GM19043 (cell line): ENCODE measurements around the gene BAX.

ENCODE experiments used
- ATAC-seq: cut with Tn5 transposase; IDR thresholded peaks from one replicate; pipeline ENCODE4 v1.9.1; 2021; ENCODE audit warnings: low read depth; ENCODE audit not compliant: unreplicated experiment

The BAX gene

DNA sequence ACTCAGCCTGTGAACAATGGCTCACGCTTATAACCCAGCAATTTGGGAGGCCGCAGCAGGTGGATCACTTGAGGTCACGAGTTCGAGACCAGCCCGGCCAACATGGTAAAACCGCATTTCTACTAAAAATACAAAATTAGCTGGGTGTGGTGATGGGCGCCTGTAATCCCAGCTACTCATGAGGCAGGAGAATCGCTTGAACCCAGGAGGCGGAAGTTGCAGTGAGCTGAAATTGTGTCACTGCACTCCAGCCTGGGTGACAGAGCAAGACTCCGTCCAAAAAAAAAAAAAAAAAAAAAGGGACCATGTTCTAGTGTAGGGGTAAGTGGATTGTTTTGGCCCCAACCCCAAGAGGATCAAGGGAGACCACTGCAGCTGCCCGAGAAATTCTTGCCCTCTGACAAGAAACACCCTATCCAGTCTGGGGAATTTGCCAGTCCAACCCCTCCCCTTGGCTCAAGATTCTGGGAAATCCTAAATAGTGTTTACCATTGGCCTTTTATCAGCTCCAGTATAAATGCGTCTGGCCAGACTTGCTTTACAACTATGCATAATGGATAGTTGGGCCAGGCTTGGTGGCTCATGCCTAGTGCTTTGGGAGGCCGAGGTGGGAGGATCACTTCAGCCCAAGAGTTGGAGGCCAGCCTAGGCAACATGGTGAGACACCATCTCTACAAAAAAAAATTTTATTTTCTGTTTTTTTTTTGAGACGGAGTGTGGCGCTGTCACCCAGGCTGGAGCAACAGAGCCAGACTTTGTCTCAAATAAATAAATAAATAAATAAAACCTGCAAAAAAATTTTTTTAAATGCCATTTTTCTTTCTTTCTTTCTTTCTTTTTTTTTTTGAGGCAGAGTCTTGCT is 26.3 kb upstream of the BAX start:
- ATAC-seq = no peak

DNA sequence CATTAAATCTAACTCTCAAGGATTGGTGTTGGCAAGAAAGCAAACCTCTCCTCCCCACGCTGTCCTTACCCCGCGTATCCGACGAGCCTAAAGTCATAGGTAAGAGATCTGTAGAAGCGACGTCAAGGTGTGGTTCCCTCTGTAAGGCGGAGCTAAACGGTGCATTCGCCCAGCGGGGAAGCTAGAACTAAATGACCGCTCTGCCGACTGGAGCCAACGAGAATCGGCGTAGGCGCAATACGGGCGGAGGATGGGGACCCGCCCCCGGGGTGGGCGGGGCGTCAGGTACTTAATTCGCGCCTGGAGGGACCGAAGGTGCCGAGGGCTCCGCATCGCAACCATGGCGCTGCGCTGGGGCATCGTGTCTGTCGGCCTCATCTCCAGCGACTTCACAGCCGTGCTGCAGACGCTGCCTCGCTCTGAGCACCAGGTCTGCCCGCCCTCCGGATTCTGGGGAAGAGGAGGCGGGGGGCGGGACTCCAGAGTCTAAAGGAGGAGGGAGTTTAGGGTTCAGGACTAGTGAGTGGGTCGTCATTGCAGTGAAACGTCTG is 21.2 kb upstream of the BAX start, which contains the start of gene DHDH:
Gene DHDH (plus strand): TSS at position 318 of the 551 bp plus-strand sequence. CDS start 23 bp downstream, at position 341.
- no peak for ATAC-seq

DNA sequence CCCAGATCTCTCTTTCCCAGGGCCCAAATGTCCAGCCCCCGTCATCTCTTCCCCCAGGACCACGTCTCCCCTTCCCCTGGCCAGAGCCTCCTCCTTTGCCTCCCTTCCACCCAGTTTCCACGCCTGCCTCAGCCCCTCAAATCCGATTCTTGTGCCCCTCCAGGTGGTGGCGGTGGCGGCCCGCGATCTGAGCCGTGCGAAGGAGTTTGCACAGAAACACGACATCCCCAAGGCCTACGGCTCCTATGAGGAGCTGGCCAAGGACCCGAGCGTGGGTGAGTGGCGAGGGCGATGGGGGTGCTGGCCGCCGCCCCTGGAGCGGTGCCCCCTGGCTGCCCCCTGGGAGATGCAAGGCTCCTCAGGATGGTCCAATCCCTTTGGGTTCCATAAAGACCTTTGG is 19.8 kb upstream of the BAX start:
- no peak for ATAC-seq

DNA sequence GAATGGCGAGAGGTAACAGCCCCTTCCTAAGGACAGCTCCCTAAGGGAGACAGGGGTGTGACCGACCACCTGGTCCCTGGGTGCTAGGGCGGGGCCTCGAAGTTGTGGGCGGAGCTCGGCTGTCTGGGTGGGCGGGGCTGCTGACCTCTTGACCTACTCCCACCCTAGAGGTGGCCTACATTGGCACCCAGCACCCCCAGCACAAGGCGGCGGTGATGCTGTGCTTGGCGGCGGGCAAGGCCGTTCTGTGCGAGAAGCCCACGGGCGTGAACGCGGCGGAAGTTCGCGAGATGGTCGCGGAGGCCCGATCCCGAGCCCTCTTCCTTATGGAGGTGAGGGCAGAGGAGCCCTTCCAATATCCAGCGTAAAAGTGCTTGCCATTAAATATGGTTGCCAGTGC is 18.8 kb upstream of the BAX start:
- no peak for ATAC-seq

DNA sequence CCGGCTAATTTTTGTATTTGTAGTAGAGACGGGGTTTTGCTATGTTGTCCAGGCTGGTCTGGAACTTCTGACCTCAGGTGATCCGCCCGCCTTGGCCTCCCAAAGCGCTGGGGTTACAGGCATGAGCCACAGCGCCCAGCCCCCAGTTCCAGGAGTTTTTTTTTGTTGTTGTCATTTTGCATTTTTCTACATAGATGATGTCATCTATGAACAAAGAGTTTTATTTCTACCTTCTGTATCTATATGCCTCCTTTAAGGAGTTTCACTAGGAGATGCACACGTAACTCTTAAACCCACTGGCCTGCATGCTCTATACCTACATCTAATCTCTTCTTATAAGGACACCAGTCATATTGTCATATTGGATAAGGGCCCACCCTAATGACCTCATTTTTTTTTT is 16.4 kb upstream of the BAX start:
- ATAC-seq = no peak

DNA sequence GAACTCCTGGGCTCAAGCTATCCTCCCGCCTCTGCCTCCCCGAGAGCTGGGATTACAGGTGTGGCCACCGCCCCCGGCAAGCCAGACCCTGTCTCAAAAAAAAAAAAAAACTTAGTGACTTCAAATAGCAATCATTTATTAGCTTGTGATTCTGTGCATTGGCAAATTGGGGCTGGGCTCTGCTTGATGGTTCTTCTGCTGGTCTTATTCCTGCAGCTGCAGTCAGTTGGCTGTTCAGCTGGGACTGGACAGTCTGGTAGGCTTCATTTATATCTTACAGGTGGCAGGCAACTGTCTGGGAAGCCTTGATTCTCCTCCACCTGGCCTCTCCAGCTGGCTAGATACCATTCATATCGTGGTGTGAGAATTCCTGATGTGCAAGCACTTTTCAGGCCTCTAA is 13.8 kb upstream of the BAX start:
- ATAC-seq = no peak

DNA sequence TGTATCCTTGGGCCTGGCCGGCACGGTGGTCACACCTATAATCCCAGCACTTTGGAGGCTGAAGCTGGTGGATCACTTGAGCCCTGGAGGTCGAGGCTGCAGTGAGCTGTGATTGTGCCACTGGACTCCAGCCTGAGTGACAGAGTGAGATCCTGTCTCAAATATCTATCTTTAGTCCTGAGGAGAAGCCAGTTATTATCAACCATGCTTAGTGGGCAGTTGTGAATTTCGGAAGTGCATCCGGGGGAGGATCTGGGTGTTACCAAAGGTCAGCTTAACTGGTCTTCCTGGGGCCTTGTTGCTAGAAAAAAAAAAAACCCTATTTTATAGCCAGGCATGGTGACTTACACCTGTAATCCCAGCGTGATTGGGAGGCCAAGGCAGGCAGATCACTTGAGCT is 11.6 kb upstream of the BAX start:
- no peak for ATAC-seq

DNA sequence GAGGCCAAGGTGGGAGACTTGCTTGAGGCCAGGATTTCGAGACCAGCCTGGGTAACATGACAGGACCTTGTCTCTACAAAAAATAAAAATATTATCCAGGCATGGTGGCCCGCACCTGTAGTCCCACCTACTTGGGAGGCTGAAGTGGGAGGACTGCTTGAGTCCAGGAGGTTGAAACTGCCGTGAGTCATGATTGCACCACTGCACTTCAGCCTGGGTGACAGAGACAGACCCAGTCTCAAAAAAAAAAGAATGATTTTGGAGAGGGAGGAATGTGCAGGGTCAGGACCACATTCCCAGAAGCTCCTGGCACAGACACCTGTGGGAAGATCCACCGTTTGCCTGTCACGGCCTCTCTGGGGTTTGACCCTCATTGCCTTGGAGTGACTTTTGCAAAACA is 9.3 kb upstream of the BAX start:
- ATAC-seq = no peak

DNA sequence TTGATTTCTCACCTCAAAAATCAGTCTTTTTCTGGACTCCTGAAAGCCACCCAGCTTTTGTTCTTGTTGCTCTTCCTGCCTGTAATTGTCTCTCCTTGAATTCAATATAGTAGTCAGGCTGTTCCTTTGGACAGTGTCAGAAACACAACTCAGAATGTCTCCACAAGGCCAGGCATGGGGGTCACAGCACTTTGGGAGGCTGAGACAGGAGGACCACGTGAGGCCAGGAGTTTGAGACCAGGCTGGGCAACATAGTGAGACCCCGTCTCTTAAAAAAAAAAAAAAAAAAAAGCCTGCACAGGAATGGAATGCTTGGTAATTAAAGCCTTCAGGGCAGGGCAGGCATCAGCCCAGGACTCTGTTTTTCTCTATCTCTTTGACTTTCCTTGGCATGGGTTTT is 8.9 kb upstream of the BAX start:
- ATAC-seq = no peak

DNA sequence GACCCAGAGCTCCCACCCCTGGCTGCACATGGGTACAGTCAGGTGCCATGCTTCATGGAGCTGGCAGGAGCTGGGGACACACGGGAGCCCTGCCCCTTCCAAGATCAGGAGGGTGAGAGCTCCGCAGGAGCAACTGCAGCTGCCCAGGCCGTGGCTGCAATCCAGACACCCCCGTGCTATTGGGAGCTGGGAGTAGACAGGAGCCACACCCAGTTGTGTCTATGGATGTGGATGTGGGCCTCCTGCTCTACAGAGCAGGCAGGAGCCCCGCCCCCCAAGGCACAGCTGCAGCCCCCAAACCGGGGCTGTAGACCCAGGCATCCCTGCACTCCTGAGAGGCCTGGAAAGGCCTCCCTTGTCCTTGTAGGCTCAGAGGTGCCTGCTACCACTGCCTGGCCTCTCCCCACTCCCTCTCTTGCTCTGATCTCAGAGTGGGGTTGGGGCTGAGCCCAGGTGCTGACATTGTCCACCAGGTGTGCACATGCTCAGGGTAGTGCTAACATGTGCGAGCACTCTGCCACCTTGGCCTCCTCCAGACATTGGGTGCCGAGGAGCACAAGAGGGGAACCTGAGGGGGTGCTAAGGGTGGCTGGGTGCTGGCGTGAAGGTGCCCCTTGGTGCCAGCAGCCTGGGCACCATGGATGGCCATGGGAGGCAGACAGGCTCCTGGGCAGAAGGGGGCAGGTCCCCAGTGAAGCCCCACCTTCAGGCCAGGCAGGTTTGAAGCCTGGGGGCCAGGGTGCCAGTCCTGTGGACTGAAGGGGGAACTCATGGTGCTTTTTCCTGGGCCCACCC is 8.0 kb upstream of the BAX start:
- ATAC-seq = no peak

DNA sequence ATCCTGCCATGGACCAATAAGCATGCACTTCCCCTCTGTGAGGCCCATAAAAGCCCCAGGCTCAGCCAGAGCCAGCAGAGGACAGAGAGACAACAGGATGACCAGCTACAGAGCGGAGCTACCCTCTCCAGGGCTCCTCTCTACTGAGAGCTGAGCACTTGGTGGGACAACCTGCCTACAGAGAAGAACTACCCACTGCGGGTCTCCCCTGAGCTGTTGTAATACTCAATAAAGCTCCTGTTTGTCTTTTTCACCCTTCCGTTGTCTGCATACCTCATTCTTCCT is 7.5 kb upstream of the BAX start:
- no peak for ATAC-seq

DNA sequence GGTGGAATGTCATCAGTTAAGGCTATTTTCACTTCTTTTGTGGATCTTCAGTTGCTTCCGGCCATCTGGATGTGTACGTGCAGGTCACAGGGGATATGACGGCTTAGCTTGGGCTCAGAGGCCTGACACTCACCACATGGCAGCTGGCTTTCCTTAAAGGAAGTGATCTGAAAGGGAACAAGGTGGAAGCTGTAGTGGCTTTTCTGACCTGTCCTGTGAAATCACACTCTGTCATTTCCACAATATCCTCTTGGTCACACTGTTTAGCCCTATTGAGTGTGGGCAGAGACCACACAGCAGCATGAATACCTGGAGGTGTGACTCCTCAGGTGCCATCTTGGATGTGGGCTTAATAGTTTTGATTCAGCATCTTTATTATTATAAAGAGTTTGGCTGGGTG is 4.5 kb upstream of the BAX start:
- ATAC-seq = no peak

DNA sequence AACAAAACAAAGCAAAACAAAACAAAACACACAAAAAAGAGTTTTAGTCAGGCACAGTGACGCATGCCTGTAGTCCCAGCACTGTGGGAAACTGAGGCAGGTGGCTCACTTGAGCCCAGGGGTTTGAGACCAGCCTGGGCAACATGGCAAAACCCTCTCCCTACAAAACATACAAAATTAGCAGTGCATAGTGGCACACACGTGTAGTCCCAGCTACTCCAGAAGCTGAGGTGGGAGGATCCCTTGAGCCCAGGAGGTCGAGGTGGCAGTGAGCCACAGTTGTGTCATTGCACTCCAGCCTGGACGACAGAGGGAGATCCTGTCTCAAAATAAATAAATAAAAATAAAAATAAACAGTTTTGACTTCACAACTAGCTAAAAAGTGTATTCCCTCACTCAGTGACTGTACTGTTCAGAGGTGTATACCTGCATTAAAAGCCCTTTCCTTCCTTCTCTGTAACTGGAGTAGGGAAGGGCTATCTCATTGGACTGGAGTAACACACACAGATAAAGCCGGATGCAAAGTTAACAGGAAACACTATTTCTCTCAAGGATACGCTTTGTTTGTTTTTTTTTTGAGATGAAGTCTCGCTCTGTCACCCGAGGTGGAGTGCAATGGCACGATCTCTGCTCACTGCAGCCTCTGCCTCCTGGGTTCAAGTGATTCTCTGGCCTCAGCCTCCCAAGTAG is 3.7 kb upstream of the BAX start:
- no peak for ATAC-seq

DNA sequence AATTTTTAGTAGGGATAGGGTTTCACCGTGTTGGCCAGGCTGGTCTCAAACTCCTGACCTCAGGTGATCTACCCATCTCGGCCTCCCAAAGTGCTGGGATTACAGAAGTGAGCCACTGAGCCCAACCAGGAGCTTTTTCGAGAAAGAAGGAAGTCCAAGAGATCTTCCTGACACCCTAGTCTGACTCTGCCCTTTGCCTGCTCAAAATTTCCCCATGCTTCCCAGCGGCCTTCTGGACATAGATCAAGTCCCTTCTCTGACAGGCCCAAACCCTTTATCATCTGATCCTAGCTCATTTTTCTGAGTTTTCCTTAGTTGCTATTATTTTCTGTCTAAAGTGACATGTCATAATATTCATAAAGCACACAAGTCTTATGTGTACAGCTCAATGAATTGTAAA is 1.5 kb upstream of the BAX start:
- ATAC-seq = no peak

DNA sequence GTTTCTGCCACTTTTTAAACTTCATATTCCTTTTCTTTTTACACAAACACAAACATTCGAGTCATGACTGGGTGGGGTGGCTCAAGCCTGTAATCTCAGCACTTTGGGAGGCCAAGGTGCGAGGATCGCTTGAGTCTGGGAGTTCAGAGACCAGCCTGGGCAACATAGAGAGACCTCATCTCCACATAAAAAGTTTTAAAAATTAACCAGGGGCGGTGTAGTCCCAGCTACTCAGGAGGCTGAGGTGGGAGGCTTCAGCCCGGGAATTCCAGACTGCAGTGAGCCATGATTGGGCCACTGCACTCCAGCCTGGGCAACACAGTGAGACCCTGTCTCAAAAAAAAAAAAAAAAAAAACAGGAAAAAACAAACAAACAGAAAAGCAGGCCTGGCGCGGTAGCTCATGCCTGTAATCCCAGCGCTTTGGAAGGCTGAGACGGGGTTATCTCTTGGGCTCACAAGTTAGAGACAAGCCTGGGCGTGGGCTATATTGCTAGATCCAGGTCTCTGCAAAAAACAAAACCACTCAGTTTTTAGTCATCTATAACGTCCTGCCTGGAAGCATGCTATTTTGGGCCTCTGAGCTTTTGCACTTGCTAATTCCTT is 583 bp upstream of the BAX start:
- no peak for ATAC-seq

DNA sequence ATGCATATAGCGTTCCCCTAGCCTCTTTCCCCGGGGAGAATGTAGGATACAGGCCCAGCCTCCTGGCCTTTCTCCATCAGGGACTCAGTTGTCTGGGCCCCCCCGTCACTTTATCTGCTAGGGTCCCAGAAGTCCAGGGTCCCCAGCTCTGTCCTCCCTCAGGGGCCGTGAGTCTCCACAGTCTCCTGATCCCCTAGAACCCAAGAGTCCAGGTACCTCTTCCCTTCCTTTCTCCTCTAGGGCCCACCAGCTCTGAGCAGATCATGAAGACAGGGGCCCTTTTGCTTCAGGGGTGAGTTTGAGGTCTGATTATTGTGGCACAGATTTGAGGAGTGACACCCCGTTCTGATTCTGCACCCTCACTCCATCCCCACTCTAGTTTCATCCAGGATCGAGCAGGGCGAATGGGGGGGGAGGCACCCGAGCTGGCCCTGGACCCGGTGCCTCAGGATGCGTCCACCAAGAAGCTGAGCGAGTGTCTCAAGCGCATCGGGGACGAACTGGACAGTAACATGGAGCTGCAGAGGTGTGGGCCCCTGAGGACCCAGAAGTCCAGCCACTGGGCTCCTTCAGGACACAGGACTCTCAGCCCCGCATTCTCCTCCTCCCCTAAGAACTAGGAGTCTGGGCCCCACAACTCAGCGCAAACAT is 758 bp downstream of the BAX start:
- ATAC-seq = no peak

DNA sequence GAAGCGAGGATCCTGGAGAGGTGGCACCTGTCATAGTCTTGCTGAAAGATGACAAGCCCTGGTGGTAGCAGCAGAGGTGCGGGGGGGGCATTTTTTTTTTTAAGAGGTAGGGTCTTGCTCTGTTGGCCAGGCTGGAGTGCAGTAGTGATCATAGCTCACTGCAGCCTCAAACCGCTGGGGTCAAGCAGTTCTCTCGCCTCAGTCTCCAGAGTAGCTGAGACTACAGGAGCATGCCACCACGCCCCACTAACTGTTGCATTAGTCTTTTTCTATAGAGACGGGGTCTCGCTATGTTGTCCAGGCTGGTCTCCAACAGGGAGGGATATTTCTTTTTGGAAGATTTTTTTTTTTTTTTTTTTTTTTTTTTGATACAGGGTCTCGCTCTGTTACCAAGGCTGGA is 3.3 kb downstream of the BAX start:
- no peak for ATAC-seq

DNA sequence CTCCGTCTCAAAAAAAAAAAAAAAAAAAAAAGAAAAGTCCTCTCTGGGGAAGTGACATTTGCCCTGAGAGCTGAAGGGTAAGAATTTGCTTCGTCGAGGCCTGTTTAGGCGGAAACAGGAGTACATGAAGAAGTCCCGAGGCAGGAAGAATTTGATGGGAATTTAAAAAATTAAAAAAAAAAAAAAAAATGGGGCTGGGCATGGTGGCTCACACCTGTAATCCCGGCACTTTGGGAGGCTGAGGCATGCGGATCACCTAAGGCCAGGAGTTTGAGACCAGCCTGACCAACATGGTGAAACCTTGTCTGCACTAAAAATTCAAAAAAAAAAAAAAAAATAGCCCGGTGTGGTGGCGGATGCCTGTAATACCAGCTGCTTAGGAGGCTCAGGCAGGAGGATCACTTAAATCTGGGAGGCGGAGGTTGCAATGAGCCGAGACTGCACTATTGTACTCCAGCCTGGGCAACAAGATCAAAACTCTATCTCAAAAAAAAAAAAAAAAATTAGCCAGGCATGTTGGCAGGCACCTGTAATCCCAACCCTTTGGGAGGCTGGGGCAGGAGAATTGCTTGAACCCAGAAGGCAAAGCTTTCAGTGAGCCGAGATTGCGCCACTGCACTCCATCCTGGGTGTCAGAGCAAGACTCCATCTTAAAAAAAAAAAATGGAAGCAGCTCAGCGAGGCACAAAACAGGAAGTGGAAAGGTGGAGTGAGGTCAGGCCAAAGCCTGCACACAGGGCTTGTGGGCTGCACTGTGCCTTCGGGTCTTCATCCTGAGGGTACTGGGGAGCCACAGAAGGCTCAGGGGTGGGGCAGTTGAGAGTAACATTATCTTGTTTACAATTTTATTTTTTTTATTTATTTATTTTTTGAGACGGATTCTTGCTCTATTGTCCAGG is 4.9 kb downstream of the BAX start:
- ATAC-seq = no peak

DNA sequence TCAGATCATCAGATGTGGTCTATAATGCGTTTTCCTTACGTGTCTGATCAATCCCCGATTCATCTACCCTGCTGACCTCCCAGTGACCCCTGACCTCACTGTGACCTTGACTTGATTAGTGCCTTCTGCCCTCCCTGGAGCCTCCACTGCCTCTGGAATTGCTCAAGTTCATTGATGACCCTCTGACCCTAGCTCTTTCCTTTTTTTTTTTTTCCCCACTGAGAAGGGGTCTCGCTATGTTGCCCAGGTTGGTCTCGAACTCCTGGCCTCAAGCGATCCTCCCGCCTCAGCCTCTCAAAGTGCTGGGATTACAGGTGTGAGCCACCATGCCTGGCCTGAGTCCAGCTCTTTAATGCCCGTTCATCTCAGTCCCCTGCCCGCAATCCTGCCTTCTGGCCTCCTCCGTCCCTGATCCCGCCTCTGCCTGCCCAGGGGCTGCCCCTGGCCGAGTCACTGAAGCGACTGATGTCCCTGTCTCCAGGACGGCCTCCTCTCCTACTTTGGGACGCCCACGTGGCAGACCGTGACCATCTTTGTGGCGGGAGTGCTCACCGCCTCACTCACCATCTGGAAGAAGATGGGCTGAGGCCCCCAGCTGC is 6.5 kb downstream of the BAX start:
- ATAC-seq = no peak
